ENCODE measurements around the gene MGAT1.
"Not testable (repeated sequence)": the region's sequence is repeated elsewhere in the genome, so short reads cannot be mapped to it uniquely, and the experiment has no call there.

MGAT1 gene

DNA sequence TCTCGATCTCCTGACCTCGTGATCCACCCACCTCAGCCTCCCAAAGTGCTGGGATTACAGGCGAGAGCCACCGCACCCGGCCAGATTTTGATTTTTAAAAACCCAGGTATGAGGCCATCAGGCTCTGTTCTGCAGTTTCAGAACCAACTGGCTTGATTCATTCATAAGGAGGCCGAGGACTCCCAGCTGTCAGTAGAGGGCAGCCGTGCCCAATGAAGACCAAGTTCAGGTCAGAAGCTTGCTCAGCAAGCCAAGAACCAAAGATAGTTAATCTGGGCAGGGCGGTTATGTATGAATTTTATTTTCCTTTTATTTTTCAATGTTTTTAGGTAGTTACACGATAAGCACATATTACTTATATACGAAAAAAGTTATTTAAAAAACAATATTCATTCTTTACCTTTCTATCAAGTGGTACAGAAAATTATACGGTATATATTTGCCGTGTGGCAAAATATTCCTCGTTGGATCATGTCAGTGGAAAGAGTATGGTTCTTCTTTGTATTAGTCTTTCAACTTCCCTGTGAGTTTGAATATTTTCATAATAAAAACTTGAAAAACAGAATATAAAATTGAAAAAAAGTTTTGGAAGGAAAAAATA is 18.0 kb downstream of the MGAT1 start:
- peak; percentile 95 for FAIRE-seq

DNA sequence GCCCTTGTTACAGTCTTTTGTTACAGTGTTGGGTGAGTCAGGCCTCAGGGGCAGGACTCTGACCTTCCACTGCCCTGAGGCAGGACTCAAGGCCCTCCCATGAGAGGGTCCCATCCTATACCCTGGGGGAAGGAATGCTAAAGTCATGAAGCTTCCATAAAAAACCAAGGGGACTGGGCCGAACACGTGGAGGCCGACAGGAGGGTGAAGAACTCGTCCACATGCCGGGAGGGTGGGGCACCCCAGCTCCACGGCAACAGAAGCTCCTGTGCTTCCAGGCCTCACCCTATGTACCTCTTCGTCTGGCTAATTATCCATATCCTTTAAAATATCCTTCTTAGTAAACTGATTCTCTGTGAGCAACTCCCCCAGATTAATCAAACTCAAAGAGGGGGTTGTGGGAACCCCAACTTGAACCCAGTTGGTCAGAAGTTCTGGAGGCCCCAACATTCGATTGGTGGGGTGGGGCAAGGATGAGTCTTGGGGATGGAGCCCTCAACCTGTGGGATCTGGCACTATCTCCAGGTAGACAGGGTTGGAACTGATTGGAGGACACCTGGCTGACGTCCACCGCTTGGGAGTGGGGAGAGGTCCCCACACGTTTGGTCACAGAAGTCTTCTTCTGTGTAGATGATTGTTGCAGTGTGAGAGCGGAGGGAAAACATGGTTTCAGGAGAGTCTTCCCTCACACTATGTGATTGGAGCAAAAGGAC is 19.1 kb downstream of the MGAT1 start:
- FAIRE-seq = no peak

DNA sequence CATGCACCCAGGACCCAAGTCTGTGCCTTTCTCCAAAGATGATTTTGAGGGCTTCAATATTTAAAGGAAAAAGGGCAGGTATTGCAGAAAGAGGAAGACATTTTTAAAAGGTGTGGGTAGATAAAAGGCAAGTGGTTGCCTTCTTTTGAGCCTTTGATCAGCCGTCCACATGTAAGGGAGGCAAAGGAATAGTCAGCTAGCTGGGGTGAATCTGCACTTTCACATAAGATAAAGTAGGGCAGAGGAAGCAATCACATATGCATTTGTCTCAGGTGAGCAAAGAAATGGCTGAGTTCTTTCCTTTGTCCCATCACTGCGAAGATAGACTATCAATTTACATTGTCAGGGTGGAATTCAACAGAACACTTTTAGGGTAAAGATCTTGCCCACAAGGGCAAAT is 19.9 kb downstream of the MGAT1 start:
- no peak for FAIRE-seq

DNA sequence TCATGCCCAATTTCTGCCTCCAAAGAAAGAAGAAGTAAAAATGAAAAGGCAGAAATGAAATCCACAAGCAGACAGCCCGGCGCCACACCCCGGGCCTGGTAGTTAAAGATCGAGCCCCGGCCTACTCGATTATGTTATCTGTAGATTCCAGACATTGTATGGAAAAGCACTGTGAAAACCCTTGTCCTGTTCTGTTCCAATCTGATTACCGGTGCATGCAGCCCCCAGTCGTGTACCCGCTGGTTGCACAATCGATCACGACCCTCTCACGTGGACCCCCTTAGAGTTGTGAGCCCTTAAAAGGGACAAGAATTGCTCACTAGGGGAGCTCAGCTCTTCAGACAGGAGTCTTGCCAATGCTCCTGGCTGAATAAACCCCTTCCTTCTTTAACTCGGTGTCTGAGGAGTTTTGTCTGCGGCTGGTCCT is 20.7 kb downstream of the MGAT1 start:
- FAIRE-seq = not testable (repeated sequence)

DNA sequence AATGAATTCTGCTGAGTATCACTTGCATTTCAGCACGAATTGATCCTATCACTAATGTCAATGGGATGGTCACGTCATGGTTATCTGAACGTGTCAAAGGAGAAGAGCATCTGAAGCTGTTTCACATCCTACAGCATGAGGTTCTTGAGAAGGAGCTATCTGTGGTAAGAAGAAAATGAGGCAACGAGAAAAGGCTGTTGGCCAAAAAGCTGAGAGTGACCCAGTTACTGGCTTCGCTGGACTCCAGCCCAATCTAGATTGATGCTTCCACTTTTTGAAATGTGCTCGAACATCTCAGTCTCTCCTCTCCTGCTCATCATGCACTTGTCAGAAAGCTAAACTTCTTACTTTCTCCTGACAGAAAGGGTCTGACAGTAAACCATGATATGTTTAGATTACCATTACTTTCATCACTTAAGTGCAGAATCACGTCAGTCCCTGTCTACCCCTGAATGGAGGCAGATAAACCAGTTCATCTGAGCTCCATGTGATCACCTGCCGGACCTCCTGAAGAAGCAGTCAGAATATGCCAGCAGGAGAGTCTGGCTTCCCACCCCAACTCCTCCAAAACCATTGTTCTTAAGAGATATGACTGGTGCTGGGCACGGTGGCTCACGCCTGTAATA is 22.5 kb downstream of the MGAT1 start:
- FAIRE-seq = no peak

DNA sequence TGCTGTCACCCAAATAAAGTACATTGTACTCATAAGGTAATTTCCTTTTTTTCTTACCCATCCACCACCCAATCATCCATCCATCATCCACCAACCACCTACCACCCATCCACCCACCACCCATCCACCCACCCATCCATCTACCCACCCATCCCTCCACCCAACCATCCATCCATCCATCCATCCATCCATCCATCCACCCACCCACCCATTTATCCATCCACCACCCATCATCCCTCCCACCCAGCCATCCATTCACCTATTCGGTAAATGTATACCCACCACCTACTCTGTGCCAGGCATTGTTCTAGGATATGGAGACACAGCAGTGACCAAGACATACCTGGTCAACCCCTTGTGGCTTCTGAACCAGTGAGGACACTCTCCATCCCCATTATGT is 25.1 kb downstream of the MGAT1 start:
- no peak for FAIRE-seq

DNA sequence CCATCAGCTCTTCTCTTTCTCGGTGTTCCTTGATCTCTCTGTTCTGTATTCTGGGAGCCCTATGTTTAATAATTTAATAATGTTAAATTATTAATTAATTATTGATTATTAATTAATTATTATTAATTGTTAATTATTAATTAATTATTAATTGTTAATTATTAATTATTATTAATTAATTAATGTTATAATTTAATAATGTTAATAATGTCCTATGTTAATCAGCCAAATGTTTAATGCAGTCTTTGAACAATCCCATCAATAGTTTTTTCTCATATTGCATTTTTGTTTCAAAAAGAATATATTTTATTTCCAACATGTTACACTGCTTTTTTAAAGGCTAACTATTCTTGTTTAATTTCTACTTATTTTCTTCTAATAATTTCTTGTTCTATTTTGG is 26.2 kb downstream of the MGAT1 start:
- FAIRE-seq = peak; percentile 97

DNA sequence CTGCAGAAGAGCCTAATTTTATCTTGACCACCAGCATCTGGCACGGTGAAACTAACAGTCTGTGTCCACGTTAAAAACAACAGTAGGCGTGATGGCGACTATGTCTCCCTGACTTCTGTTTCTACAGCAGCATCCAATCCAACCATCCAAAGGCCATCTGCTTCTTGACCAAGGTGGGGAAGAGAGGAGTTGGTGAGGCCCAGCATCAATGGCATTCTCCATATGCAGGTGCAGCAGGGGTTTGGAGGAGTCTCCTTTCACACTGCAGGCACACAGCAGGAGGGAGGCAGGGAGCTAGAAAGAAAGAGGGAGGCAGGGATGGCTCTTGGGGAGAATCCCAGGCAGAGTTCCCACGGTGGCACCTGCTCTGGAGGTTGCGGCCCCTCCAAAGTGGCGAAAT is 27.0 kb downstream of the MGAT1 start:
- no peak for FAIRE-seq

DNA sequence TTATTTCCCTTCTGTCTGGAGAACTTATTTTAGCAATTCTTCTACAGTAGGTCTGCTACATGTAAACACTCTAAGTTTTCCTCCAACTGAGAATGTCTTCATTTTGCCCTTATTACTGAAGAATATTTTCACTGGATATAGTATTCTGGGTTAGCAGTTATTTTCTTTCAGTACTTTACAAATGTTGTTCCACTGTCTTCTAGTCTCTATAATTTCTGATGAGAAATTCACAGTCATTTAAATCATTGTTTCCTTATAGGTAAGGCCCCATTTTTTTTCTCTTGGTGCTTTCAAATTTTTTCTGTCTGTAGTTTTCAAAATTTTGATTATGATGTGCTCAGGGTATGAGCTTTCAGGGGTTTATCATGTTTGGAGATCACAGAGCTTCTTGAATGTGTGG is 30.8 kb downstream of the MGAT1 start:
- no peak for FAIRE-seq

DNA sequence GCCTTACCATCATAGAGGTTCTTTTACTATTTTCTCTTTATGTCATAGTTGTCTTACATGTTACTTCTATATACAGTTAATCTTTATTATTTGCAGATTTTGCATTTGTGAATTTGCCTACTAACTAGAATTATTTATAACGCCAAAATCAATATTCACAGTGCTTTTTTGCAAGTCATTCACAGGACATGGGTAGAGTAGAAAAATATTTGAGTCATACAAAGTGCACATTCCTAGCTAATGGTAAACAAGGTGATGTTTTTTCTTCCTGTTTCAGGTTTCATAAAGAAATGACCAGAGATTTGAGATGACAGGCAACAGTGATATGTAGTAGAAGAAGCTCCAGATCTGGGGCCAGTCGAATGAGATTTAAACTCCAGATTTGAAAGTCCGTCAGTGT is 32.8 kb downstream of the MGAT1 start:
- no peak for FAIRE-seq

DNA sequence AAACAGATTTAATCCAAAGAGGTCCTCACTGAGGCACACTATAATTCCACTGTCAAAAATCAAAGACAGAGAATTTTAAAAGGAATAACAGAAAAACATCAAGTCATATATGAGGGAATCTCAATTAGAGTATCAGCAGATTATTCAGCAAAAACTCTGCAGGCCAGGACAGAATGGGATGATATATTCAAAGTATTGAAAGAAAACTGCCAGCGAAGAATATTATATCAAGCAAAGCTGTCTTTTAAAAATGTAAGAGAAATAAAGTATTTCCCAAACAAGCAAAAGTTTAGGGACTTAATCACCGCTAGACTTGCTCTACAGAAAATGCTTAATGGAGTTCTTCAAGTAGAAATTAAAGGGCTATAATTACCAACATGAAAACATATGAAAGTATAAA is 47.0 kb downstream of the MGAT1 start:
- no peak for FAIRE-seq

DNA sequence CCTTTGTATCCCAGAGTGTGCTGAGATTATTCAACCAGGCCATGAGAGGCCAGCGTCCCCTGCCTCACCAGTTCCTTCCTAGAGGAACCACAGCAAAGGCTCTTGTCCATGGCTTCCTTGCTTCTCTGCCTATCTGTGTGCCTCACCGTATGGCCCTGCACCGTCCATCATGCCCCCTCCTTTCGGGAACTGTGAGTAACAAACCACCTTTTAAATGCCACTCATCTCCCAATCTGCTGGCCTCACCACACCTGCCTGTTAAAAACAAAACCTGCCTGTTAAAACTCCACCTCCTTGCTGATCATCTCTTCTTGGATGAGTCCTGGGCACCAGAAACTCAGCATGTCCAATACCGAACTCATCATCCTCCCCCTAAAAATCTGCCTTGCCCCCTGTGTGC is 58.4 kb downstream of the MGAT1 start:
- FAIRE-seq = no peak

DNA sequence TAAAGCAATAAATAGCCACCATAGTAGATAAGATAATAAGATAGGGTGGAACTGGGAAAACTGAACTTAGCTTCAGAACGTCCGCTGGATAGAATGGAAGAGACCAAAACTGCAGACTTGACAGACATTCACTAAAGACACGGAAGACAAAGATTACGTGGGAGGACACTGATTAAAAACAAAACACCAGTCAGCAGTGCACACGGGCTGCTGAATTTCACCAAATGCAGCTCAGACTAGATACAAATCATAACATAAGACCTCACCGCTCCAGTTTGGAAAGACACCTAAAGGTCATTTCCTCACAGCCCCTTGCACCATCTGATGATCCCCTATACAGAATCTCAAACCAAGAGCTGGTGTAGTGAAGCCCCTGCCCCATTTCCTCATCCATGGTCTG is 59.9 kb downstream of the MGAT1 start:
- FAIRE-seq = no peak

DNA sequence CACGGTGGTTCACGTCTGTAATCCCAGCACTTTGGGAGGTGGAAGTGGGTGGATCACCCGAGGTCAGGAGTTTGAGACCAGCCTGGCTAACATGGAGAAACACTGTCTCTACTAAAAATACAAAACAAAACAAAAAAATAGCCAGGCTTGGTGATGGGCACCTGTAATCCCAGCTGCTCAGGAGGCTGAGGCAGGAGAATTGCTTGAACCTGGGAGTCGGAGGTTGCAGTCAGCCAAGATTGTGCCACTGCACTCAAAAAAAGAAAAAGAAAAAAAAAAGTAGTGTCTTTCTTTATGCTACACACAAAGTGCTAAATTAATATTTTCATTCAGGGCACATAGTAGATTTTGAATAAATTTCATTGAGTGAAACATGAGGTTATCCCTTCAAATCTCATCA is 61.7 kb downstream of the MGAT1 start:
- FAIRE-seq = not testable (repeated sequence)

DNA sequence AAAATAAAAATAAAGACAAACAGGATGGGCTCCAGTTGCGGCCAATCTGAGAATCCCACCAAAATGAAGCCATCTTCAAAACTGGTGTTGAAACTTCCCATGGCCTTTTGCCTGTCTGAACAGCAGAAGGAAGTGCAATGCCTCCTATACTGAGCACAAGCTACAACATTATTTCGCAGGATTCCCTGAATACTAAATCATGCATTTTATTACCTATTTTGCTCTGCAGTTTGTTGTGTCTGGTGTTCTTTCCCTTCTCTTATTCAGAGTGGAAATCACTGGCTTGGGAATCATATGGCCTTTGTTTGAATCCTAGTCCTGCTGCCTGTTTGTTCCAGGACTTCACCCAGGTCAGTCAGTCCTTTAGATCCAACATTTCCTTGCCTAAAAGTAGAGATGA is 62.6 kb downstream of the MGAT1 start, which contains the start of gene OR2Y1:
Gene OR2Y1 (minus strand): TSS at position 101 of the 400 bp plus-strand sequence. CDS start 0 bp downstream, at position 101.
- no peak for FAIRE-seq

DNA sequence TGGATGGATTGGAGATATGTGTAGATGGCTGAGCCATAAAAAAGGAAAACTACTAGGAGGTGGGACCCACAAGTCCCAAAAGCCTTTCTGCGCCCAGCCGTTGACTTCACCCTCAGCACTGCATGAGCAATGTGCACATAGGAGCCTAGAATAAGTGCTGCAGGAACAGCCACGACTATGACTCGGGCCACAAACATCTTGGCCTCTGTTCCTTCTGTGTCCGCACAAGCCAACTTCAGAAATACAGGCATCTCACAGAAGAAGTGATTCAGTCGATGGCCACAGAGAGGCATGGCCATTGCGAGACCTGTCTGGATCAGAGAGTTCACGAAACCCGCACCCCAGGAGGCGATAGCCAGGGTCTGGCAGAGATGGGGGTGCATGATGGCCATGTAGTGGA is 63.3 kb downstream of the MGAT1 start:
- FAIRE-seq = no peak

DNA sequence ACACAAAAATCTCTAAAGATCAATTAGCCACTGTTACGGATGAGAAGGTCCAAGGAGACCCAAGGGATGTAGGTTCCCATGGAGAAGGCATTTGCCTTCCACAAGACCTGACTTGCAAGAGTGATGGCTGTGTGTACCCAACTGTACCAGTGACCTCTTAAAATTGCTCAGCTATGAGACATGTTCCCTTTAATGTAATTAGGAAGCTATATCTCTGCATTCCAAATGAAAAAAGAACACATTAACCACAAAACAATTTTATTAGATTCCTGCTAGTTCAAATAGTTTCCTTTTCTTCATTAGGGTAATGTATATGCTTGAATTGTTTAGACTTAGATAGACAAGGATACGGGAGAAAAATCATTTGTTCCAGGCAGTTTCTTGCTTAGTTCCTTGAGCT is 66.1 kb downstream of the MGAT1 start:
- no peak for FAIRE-seq
